Suprapubic skin (tissue), 4 donors: ENCODE measurements around the gene TMEM41A.

ENCODE experiments used
- POLR2A ChIP-seq, 2 donors: fragments of 450-650 bp; IDR thresholded peaks; one replicate each; pipeline ENCODE4 v1.6.1; 2017; ENCODE audit warnings: antibody characterized with exemption in 2 of 2, mild to moderate bottlenecking in 2 of 2, moderate library complexity in 2 of 2
- POLR2AphosphoS5 ChIP-seq, 3 donors: sonication (generic); formaldehyde crosslinking; IDR thresholded peaks; one replicate each; pipeline ENCODE4 v1.6.1; 2017; ENCODE audit warnings: antibody characterized with exemption in 3 of 3

- no peak for TF ChIP-seq POLR2AphosphoS5 (IDR thresholded peaks at IDR 0.05)
- TF ChIP-seq POLR2A (IDR thresholded peaks at IDR 0.05) = no peak
Observed at GRCh38 chr3:185528532-185528931, 29.7 kb upstream of the TMEM41A start.
